ENCODE results near the gene NABP1.

NABP1 gene

GRCh38 chr2:191666732-191667131, 11.2 kb upstream of the NABP1 start:
- no peaks in the 10 kb centered on the region for H3K36me3 ChIP-seq (ENCODE audit: control insufficient read depth, insufficient read depth, low read length, severe bottlenecking)
- peaks cover 12% of the 10 kb centered on the region for H3K4me1 ChIP-seq (ENCODE audit: control insufficient read depth, insufficient read depth, low read length)
- DNase-seq (ENCODE audit: low read depth), result no peak

DNA sequence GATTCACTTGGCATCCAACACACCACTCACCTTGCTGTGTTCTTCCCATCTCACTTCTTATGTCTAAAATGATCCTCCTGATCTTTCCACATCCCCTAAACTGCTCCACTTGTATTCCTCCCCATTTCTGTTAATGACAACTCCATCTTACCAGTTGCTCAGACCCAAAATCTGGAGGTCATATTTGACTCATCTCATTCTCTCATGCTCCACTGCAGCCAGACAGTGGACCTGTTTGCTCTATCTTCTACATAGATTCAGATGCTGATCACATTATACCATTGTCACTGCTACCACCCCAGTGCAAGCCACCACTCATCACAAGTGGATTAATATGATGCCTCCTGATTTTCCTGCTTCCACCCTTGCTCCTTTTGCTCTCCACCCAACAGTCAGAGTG, 7.9 kb upstream of the NABP1 start:
- DNase-seq (ENCODE audit: low read depth), result no peak
- no peaks in the 10 kb centered on the region for H3K27me3 ChIP-seq (replicated peaks; ENCODE audit: control insufficient read depth, insufficient read depth, low read length)
- H3K36me3 ChIP-seq (ENCODE audit: control insufficient read depth, insufficient read depth, low read length, severe bottlenecking), result no peaks in the 10 kb centered on the region
- no peaks in the 10 kb centered on the region for H3K9me3 ChIP-seq (ENCODE audit: control insufficient read depth, low read length)
- no peak overlapping the region for H3K9ac ChIP-seq (ENCODE audit: low read length)
- peaks cover 12% of the 10 kb centered on the region for H3K4me1 ChIP-seq (ENCODE audit: control insufficient read depth, insufficient read depth, low read length)
- H3K4me3 ChIP-seq (ENCODE audit: low read length), result no peak overlapping the region

More at GRCh38 chr2:191666732-191667131, 11.2 kb upstream of the NABP1 start:
- H3K9ac ChIP-seq (ENCODE audit: low read length), result no peak overlapping the region
- H3K27me3 ChIP-seq (replicated peaks; ENCODE audit: control insufficient read depth, insufficient read depth, low read length), result no peaks in the 10 kb centered on the region
- H3K4me3 ChIP-seq (ENCODE audit: low read length), result no peak overlapping the region
- no peaks in the 10 kb centered on the region for H3K9me3 ChIP-seq (ENCODE audit: control insufficient read depth, low read length)

DNA sequence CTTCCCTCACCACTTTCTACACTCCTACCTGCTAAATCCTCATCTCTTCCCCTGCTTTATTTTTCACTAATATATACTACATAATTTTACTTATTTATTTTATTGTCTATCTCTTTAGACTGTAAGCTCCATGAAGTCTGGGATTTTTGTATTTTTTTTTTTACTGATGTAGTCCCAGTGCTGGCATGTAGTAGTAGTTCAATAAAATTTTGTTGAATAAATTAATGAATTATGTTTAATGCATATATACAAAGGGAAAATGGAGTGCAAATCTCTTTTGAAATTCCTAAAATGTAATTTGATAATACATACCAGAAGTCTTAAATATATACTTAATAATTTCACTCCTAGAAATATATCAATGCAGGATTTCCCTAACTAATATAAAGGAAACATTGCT, 7.1 kb upstream of the NABP1 start:
- no peak for DNase-seq (ENCODE audit: low read depth)
- H3K9ac ChIP-seq (ENCODE audit: low read length), result no peak overlapping the region
- H3K4me3 ChIP-seq (ENCODE audit: low read length), result no peak overlapping the region
- H3K4me1 ChIP-seq (ENCODE audit: control insufficient read depth, insufficient read depth, low read length), result peaks cover 14% of the 10 kb centered on the region
- H3K27me3 ChIP-seq (replicated peaks; ENCODE audit: control insufficient read depth, insufficient read depth, low read length), result no peaks in the 10 kb centered on the region
- no peaks in the 10 kb centered on the region for H3K9me3 ChIP-seq (ENCODE audit: control insufficient read depth, low read length)
- no peaks in the 10 kb centered on the region for H3K36me3 ChIP-seq (ENCODE audit: control insufficient read depth, insufficient read depth, low read length, severe bottlenecking)

GRCh38 chr2:191675807-191676721, 1.9 kb upstream of the NABP1 start:
- no peak for DNase-seq (ENCODE audit: low read depth)
- Histone ChIP-seq H3K4me1 (ENCODE audit: control insufficient read depth, insufficient read depth, low read length) (peaks cover 24% of the 10 kb centered on the region), H3K36me3 (ENCODE audit: control insufficient read depth, insufficient read depth, low read length, severe bottlenecking) (peaks cover 5% of the 10 kb centered on the region), H3K27me3 (replicated peaks; ENCODE audit: control insufficient read depth, insufficient read depth, low read length) (no peaks in the 10 kb centered on the region), H3K9me3 (ENCODE audit: control insufficient read depth, low read length) (no peaks in the 10 kb centered on the region), H3K9ac (ENCODE audit: low read length) (peak overlapping the region; percentile 96), H3K4me3 (ENCODE audit: low read length) (peak overlapping the region; percentile 89)

DNA sequence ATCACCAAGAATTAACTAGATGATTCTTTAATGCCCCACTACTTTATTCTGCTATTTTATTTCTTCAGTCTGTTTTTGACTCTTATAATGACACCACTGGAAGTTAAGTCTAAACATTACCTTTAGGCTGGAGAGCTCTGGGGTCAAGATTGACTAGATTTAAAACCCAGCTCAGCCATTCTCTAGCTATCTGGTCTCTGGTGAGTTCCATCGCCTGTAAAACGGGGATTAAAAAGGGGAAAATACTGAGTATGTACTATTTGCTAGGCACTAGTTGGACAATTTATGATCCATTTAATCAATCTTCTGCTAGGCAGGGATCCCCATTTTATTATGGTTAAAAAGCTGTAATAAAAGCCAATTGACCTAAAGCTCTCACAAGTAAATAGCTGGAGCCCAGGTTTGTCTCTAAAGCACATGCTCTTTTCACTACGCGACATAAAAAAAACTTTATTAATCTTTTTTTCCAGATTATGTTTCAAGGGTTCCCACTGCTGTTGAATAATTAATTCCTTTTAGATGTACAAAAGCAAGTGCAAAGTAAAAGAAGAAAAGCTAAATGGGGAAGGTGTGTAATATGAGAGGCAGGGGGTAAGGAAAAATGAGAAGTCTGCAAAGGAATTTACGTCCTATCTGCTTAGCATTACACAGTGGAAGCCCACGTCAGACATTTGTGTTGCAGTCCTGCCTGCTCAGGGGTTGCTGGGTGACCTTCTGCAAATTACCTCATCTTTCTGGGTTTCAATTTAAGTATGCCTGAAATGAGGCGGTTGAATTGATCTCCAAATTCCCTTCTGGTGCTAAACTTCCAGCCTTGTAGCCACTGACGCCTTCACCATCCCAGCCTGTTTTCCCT, 918 bp upstream of the NABP1 start:
- peak overlapping the region; percentile 96 for H3K9ac ChIP-seq (ENCODE audit: low read length)
- H3K36me3 ChIP-seq (ENCODE audit: control insufficient read depth, insufficient read depth, low read length, severe bottlenecking), result peaks cover 14% of the 10 kb centered on the region
- H3K9me3 ChIP-seq (ENCODE audit: control insufficient read depth, low read length), result no peaks in the 10 kb centered on the region
- H3K4me1 ChIP-seq (ENCODE audit: control insufficient read depth, insufficient read depth, low read length), result peaks cover 27% of the 10 kb centered on the region
- no peaks in the 10 kb centered on the region for H3K27me3 ChIP-seq (replicated peaks; ENCODE audit: control insufficient read depth, insufficient read depth, low read length)
- peak overlapping the region; percentile 89 for H3K4me3 ChIP-seq (ENCODE audit: low read length)
- DNase-seq (ENCODE audit: low read depth), result peak; percentile 87

DNA sequence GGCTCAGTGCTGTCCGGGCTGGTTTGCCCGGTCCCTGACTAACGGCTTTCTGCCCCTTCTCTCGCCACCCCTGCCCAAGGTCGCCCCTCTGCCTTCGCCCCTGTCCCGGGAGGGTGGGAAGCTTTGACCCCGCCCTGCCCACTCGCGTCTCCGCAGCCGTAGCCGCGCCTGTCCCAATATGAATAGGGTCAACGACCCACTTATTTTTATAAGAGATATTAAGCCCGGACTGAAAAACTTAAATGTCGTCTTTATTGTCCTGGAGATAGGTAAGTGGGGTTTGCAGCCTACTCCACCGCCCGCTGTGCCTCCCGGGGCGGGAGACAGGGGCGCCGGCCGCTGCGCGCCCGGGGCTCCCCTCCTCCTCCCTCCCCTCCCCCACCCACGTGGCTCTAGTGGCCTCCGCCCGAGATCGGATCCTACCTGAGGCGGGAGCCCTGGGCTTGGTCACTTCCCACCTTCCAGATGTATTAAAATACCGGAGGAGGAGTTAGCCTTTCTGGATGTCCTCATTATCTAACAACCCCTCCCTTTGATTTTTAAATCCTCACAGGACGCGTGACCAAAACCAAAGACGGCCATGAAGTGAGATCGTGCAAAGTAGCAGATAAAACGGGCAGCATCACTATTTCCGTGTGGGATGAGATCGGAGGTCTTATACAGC, 633 bp downstream of the NABP1 start:
- no peaks in the 10 kb centered on the region for H3K27me3 ChIP-seq (replicated peaks; ENCODE audit: control insufficient read depth, insufficient read depth, low read length)
- H3K9ac ChIP-seq (ENCODE audit: low read length), result peak overlapping the region; percentile 98
- H3K4me1 ChIP-seq (ENCODE audit: control insufficient read depth, insufficient read depth, low read length), result peaks cover 42% of the 10 kb centered on the region
- H3K36me3 ChIP-seq (ENCODE audit: control insufficient read depth, insufficient read depth, low read length, severe bottlenecking), result peaks cover 30% of the 10 kb centered on the region
- peak overlapping the region; percentile 91 for H3K4me3 ChIP-seq (ENCODE audit: low read length)
- DNase-seq (ENCODE audit: low read depth), result peak; percentile 64
- no peaks in the 10 kb centered on the region for H3K9me3 ChIP-seq (ENCODE audit: control insufficient read depth, low read length)

- peaks cover 44% of the 10 kb centered on the region for H3K36me3 ChIP-seq (ENCODE audit: control insufficient read depth, insufficient read depth, low read length, severe bottlenecking)
- H3K27me3 ChIP-seq (replicated peaks; ENCODE audit: control insufficient read depth, insufficient read depth, low read length), result no peaks in the 10 kb centered on the region
- peak overlapping the region; percentile 98 for H3K9ac ChIP-seq (ENCODE audit: low read length)
- H3K9me3 ChIP-seq (ENCODE audit: control insufficient read depth, low read length), result no peaks in the 10 kb centered on the region
- DNase-seq (ENCODE audit: low read depth), result peak; percentile 78
- peak overlapping the region; percentile 91 for H3K4me3 ChIP-seq (ENCODE audit: low read length)
- peaks cover 56% of the 10 kb centered on the region for H3K4me1 ChIP-seq (ENCODE audit: control insufficient read depth, insufficient read depth, low read length)
These were observed 2.1 kb downstream of the NABP1 start for GRCh38 chr2:191679818-191680600.

- Histone ChIP-seq H3K4me1 (ENCODE audit: control insufficient read depth, insufficient read depth, low read length) (peaks cover 62% of the 10 kb centered on the region), H3K9me3 (ENCODE audit: control insufficient read depth, low read length) (no peaks in the 10 kb centered on the region)
- no peak for DNase-seq (ENCODE audit: low read depth)
These were observed 2.7 kb downstream of the NABP1 start for GRCh38 chr2:191680639-191681038.

GRCh38 chr2:191682126-191682525, 4.2 kb downstream of the NABP1 start:
- Histone ChIP-seq H3K9me3 (ENCODE audit: control insufficient read depth, low read length) (no peaks in the 10 kb centered on the region), H3K27me3 (replicated peaks; ENCODE audit: control insufficient read depth, insufficient read depth, low read length) (no peaks in the 10 kb centered on the region), H3K36me3 (ENCODE audit: control insufficient read depth, insufficient read depth, low read length, severe bottlenecking) (peaks cover 65% of the 10 kb centered on the region), H3K9ac (ENCODE audit: low read length) (peak overlapping the region; percentile 98), H3K4me3 (ENCODE audit: low read length) (peak overlapping the region; percentile 91), H3K4me1 (ENCODE audit: control insufficient read depth, insufficient read depth, low read length) (peaks cover 62% of the 10 kb centered on the region)
- DNase-seq (ENCODE audit: low read depth), result peak; percentile 51

More at GRCh38 chr2:191680639-191681038, 2.7 kb downstream of the NABP1 start:
- peaks cover 50% of the 10 kb centered on the region for H3K36me3 ChIP-seq (ENCODE audit: control insufficient read depth, insufficient read depth, low read length, severe bottlenecking)
- H3K27me3 ChIP-seq (replicated peaks; ENCODE audit: control insufficient read depth, insufficient read depth, low read length), result no peaks in the 10 kb centered on the region
- H3K4me3 ChIP-seq (ENCODE audit: low read length), result peak overlapping the region; percentile 91
- peak overlapping the region; percentile 98 for H3K9ac ChIP-seq (ENCODE audit: low read length)

DNA sequence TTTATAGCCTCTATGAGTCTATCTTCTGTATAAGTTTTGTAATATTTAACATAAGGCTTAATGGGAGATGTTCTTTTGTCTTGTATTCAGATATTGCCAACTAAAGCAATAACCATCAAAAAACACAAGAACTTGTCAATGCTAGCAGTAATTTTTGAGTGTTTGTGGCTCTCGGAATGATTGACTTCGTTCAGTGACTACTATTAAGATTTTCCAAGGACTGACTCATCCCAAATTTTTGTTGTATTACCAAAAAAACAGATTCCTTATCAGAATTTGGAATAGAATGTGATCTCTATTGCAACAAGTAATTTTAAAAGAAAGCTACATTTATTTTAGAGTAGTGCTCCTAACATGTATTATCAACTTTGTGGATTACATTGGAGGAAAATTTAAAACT, 8.1 kb downstream of the NABP1 start:
- H3K9ac ChIP-seq (ENCODE audit: low read length), result peak overlapping the region; percentile 98
- DNase-seq (ENCODE audit: low read depth), result no peak
- H3K36me3 ChIP-seq (ENCODE audit: control insufficient read depth, insufficient read depth, low read length, severe bottlenecking), result peaks cover 79% of the 10 kb centered on the region
- no peaks in the 10 kb centered on the region for H3K9me3 ChIP-seq (ENCODE audit: control insufficient read depth, low read length)
- H3K4me3 ChIP-seq (ENCODE audit: low read length), result peak overlapping the region; percentile 91
- no peaks in the 10 kb centered on the region for H3K27me3 ChIP-seq (replicated peaks; ENCODE audit: control insufficient read depth, insufficient read depth, low read length)
- peaks cover 91% of the 10 kb centered on the region for H3K4me1 ChIP-seq (ENCODE audit: control insufficient read depth, insufficient read depth, low read length)
